GM19023 (cell line): Measurements from ENCODE around the gene IFT52.

Experiments
- ATAC-seq: cut with Tn5 transposase; IDR thresholded peaks from one replicate; pipeline ENCODE4 v1.9.1; 2021; ENCODE audit warnings: mild to moderate bottlenecking, moderate library complexity; ENCODE audit not compliant: unreplicated experiment

The IFT52 gene

DNA sequence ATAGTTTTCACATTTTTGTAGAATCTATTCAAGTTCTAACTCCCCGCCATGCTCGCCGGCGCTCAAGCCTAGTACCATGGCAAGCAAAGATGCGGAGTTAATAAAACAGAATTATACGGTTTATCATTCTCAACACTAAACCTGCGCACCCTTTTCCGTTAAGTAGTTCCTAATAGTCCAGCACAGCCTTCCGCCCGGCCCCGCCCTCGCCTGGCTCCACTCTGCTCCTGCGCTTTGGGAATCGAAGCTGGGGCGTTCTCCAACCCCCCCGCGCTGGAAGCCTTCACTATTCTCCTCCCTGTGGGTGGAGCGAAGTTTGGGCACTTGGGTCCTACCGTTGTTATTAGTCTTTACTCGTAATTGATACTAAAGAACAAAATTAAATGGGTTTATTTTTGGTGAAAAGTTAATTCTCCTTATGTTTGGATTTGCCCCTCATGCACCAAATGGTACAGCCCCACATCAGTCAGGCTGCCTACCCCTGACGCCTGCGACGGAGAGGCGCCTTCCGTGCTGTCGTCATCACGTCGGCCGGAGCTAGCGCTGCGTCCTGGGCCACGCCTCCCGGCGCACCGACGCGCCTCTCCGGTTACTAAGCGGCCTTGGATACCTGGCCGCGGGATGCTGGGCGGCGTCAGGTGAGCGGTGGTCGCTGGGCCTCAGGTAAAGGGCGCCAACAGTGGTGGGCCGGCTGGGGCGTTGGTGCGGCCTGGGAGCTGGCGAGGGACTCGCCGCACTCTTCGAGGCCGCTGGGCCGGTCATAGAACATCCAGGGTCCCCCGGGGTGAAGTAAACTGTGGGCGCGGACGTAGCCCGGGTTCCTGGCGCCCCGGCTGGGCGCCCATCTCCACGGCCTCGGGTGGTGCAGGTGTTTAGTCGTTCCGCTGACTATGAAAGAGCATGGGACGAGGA lies at the start of gene IFT52:
Gene IFT52 (plus strand): TSS at position 546 of the 912 bp plus-strand sequence. CDS start 3,762 bp downstream, outside the sequence.
- ATAC-seq, result peak; percentile 99

DNA sequence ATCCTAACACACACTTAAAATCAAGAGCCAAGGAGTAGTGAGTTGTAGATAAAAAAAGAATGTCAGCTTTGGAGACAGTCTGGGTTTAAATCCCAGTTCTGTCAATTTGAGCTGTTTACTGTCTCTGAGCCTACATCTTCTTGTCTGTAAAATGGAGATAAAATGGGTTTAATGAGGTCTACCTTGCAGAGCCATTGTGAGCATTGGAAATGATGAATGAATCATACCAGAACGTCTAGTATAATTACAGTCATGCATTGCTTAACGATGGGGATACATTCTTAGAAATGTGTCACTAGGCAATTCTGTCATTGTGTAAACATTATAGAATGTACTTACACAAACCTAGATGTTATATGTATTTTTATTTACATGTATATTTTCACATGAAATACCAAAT lies 49.5 kb upstream of the IFT52 start:
- ATAC-seq, result no peak

DNA sequence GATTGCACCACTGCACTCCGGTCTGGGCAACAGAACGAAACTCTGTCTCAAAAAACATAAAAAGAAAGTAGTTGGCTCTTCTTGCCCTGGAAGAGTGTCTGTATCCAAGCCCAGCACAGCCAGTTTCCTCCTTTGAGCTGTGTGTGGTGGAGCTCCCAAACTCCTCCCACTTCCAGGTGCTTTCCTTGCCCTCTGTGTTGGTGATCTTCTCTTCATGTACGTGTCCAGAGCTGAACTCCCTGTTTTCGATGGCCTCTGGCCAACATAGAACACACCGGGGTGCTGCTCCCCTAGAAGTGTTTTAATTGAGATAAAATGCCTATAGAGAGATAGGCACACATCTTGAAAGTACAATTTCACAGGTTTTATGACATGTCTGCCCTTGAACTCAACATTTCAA lies 48.6 kb upstream of the IFT52 start:
- no peak for ATAC-seq

DNA sequence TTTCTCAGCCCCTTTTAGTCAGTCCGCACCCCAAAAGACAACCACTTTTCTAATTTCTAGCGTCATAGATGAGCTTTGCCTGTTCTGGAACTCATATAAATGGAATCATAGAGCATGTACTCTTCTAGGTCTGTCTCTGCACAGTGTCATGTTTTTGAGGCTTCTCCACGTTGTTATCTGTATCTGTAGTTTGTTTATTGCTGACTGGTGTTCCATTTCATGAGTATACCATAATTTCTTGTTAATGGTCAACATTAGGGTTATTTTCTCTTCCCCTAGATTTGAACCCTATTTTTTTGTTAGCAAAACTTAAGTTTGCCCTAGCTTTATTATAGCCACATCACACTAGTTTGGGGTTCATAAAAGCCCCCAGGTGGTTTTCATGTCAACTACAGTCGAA lies 48.1 kb upstream of the IFT52 start:
- ATAC-seq, result no peak

- ATAC-seq, result no peak
Measured at GRCh38 chr20:43543138-43543537, 47.6 kb upstream of the IFT52 start.

GRCh38 chr20:43544501-43544900 lies 46.2 kb upstream of the IFT52 start:
- no peak for ATAC-seq

- ATAC-seq, result no peak
Measured at GRCh38 chr20:43545837-43546578, 44.7 kb upstream of the IFT52 start.

GRCh38 chr20:43548273-43548880 lies 42.4 kb upstream of the IFT52 start:
- ATAC-seq, result no peak

DNA sequence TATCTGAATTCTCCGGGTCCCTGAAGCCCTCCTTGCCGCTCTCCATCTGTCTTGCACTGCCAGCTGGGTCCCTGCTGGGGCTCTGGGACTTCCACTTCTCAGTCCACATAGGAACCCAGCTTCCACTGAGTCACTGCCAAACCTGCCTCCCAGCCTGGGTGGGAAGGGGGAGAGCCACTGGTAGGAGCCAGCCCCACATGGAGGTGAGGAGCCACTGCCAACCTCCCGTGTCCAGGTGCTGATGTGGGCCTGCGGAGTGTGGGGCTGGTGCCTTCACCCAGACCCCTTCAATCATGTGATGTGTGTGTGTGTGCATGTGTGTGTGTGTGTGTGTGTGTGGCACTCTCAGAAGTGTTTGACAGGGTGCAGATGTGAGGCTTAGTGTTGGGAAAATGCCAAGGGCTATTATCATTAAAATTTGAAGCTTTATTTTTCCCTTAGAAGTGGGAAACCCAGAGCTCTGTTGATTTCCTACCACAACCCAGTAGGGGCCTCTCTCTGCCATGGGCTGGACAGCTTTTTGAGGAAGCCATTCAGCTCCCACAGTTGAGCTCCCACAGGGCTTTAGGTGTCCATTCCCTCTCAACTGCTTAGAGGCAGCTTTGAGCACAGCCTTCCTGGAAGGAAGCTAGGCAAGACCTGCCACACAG lies 41.2 kb upstream of the IFT52 start:
- ATAC-seq, result no peak

DNA sequence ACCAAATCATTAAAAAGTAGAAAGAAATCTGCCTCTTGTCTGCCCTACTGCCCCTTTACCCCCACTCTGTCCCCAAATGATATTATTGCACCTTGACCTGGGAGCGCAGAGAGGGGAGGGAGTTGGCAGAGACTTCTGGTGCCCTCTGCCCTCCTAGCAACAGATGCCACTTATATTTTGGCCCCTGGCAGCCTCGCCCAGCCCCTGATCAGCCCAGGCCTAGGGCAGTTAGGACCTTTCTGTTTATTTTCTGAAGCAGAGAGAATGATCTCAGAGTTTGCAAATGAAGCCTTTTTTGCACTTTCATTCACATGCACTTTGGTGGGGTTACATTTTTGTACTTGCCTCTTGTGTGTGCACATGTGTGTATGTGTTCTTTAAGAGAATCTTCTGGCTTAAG lies 40.3 kb upstream of the IFT52 start:
- no peak for ATAC-seq

GRCh38 chr20:43554369-43554768 lies 36.4 kb upstream of the IFT52 start:
- no peak for ATAC-seq

- no peak for ATAC-seq
Measured at GRCh38 chr20:43558412-43559146, 32.2 kb upstream of the IFT52 start, which contains the start of gene SGK2. Gene SGK2, plus strand, starts transcription at chr20:43559027. Its CDS starts 7,469 bp downstream, at chr20:43566496.

DNA sequence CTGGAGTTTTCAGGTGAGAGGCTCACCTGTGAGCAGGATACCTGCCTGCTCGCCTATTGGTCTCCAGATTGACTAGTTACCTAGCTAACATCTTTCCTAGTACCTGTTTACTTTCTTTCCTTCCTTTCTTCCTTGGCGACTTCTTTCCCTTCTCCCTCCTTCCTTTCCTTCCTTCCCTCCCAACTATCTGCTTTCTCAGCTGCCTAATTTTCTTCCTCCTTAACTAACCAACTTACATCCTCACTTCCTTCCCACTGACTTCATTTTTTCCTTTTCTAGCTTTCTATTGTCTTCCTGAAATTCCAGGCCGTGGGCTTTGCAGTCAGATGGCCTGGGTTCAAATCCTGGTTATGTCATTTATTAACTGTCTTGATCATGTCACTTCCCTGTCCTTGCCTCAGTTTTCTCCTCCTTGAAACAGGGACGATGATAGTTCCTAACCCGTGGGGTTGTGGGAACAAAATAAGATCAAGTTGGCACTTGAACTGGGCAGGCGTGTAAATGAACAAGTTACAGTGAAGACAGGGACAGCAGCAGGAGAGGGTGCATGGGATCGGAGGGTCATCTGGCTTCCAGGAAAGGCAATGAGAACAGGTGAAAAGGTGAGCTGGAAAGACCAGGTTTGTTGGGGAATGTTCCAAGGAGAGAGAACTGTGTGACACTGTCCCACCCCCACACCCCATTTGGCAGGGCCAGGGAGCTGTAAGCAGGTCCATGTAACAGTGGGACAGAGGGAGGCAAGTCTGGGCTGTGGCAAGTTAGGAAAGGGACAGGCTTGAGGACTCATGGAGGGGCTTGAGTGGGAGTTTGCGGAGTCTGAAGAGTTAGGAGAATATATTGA lies 31.4 kb upstream of the IFT52 start:
- ATAC-seq, result no peak

DNA sequence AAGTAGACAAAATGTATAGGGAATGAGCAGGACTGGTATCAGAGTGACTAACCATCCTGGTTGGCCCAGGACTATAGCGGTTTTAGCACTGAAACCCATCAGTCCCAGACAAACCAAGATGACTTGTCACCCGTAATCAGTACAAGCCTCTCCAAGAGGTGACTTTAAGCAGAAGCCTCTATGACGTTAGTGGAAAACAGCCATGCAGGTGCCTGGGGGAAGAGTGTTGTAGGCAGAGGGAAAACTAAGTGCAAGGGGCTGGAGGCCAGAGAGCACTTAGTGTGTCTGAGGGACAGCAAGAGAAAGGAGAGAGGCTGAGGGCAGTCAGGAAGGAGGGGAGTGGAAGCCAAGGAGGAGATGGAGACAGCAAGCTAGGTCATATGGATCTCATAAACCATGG lies 29.8 kb upstream of the IFT52 start:
- no peak for ATAC-seq

GRCh38 chr20:43563429-43563828 lies 27.3 kb upstream of the IFT52 start:
- no peak for ATAC-seq

DNA sequence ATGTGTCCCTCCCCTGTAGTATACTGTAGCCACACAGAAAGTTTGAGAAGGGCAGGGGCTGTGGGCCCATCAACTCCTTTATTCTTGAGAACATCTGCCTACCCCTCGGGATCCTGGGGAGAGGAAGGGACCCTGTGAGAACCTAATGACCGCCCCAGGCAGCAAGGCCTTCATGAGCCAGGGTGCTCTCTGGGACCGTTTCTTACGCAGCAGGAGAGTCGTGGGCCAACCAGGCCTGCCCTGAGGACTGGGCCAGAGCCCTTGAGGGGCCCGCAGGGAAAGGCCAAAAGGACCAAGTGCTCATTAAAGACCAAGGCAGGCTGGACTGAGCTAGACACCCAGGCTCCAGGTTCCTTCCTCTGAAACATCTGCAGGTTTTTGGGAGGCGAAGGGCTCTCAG lies 26.7 kb upstream of the IFT52 start:
- ATAC-seq, result no peak

DNA sequence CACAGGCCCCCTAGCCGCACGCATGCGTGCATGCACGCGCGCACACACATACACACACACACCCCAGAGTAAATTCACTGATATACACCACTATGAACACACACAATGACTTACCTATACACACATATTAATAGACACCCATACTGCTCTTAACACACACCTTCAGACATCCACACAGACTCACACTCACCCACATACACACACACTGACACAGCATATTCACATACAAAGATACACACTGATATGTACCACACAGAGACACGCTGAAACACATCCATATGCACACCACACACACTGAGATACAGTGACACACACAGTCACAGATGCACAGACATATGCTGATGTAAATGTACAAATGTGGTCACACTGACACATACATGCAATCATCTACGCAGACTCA lies 26.3 kb upstream of the IFT52 start:
- no peak for ATAC-seq

GRCh38 chr20:43564993-43565757 lies 25.6 kb upstream of the IFT52 start:
- ATAC-seq, result no peak

GRCh38 chr20:43565758-43566104 lies 25.0 kb upstream of the IFT52 start:
- no peak for ATAC-seq
